ENCODE results near the gene SLCO6A1. TPM values are rescaled to one million over a fixed set of nuclear protein-coding genes. Genes with fewer than 3 reads are reported as not detected.

The SLCO6A1 gene
- total and polyA plus RNA-seq, 3 donors from 2014 or later: 20.4 to 78.0 (median 30.1) TPM

GRCh38 chr5:102375876-102376275 lies 122.9 kb downstream of the SLCO6A1 start:
- intact Hi-C loops (cut with DNase I; ENCODE audit: low total_unique reads): no loop called here
- no peaks in the 10 kb centered on the region for H3K9me3 ChIP-seq
- DNase-seq: no peak
- H3K27ac ChIP-seq: no peak overlapping the region
- 75 to 88% methylated on average over 2 of the region's 2 CpGs for WGBS, 2 donors
- H3K4me1 ChIP-seq: no peaks in the 10 kb centered on the region
- H3K36me3 ChIP-seq (ENCODE audit: low read depth, missing control alignments): no peaks in the 10 kb centered on the region
- no peaks in the 10 kb centered on the region for H3K27me3 ChIP-seq
- H3K4me3 ChIP-seq: no peak overlapping the region
- TF ChIP-seq CTCF (IDR thresholded peaks at IDR 0.05) (no peak), POLR2A (IDR thresholded peaks at IDR 0.05) (no peak)

- 43 to 76% methylated on average over 1 of the region's 1 CpG for WGBS, 2 donors
- intact Hi-C loops (cut with DNase I; ENCODE audit: low total_unique reads): no loop called here
- H3K36me3 ChIP-seq (ENCODE audit: low read depth, missing control alignments): no peaks in the 10 kb centered on the region
- H3K27me3 ChIP-seq: no peaks in the 10 kb centered on the region
- no peak overlapping the region for H3K4me3 ChIP-seq
- no peak overlapping the region for H3K27ac ChIP-seq
- no peak for TF ChIP-seq POLR2A (IDR thresholded peaks at IDR 0.05)
- no peak for TF ChIP-seq CTCF (IDR thresholded peaks at IDR 0.05)
- no peaks in the 10 kb centered on the region for H3K4me1 ChIP-seq
- no peaks in the 10 kb centered on the region for H3K9me3 ChIP-seq
- no peak for DNase-seq
Observed at GRCh38 chr5:102375272-102375671, 123.5 kb downstream of the SLCO6A1 start.

GRCh38 chr5:102368392-102368791 lies 130.4 kb downstream of the SLCO6A1 start:
- no peak for DNase-seq
- intact Hi-C loops (cut with DNase I; ENCODE audit: low total_unique reads): no loop called here
- no peaks in the 10 kb centered on the region for H3K4me1 ChIP-seq
- H3K36me3 ChIP-seq (ENCODE audit: low read depth, missing control alignments): no peaks in the 10 kb centered on the region
- H3K9me3 ChIP-seq: no peaks in the 10 kb centered on the region
- no peak overlapping the region for H3K4me3 ChIP-seq
- H3K27me3 ChIP-seq: no peaks in the 10 kb centered on the region
- H3K27ac ChIP-seq: no peak overlapping the region
- TF ChIP-seq POLR2A (IDR thresholded peaks at IDR 0.05) (no peak), CTCF (IDR thresholded peaks at IDR 0.05) (no peak)

- intact Hi-C loops (cut with DNase I; ENCODE audit: low total_unique reads): no loop called here
- Histone ChIP-seq H3K27me3 (no peaks in the 10 kb centered on the region), H3K36me3 (ENCODE audit: low read depth, missing control alignments) (no peaks in the 10 kb centered on the region), H3K27ac (no peak overlapping the region), H3K4me3 (no peak overlapping the region), H3K4me1 (no peaks in the 10 kb centered on the region), H3K9me3 (no peaks in the 10 kb centered on the region)
- TF ChIP-seq CTCF (IDR thresholded peaks at IDR 0.05) (no peak), POLR2A (IDR thresholded peaks at IDR 0.05) (no peak)
- no peak for DNase-seq
- 46 to 69% methylated on average over 2 of the region's 2 CpGs for WGBS, 2 donors
Observed at GRCh38 chr5:102341681-102342288, 157.0 kb downstream of the SLCO6A1 start.

GRCh38 chr5:102324714-102325113 lies 174.1 kb downstream of the SLCO6A1 start:
- Histone ChIP-seq H3K27ac (no peak overlapping the region), H3K4me1 (no peaks in the 10 kb centered on the region), H3K4me3 (no peak overlapping the region), H3K27me3 (no peaks in the 10 kb centered on the region), H3K36me3 (ENCODE audit: low read depth, missing control alignments) (no peaks in the 10 kb centered on the region), H3K9me3 (no peaks in the 10 kb centered on the region)
- intact Hi-C loops (cut with DNase I; ENCODE audit: low total_unique reads): no loop called here
- no peak for DNase-seq
- 37 to 55% methylated on average over 2 of the region's 2 CpGs for WGBS, 2 donors
- TF ChIP-seq POLR2A (IDR thresholded peaks at IDR 0.05) (no peak), CTCF (IDR thresholded peaks at IDR 0.05) (no peak)

All from testis (tissue), 3 donors.